Measurements from ENCODE around the gene AKR1D1. TPM values are rescaled to one million over a fixed set of nuclear protein-coding genes. Genes with fewer than 3 reads are reported as not detected.

The AKR1D1 gene
- total RNA-seq (not detected in 2 replicates), polyA plus RNA-seq (not detected in 2 replicates), polyA minus RNA-seq (ENCODE audit: low replicate concordance) (not detected in 2 replicates)
- not detected in 2 replicates for polyA plus RNA-seq (2012)

- Histone ChIP-seq H3K4me3 (replicated peaks in 1 of 4; ENCODE audit: control extremely low read depth in 1 of 4, insufficient read depth in 1 of 4, low read depth in 3 of 4, low read length in 4 of 4) (no peak within 1 kb of the TSS), H3K27me3 (ENCODE audit: control insufficient read depth, insufficient read depth, low read length) (no peaks in the 10 kb centered on the region), H4K20me1 (ENCODE audit: control insufficient read depth, extremely low read depth, insufficient read depth, low read length) (no peaks in the 10 kb centered on the region), H3K79me2 (ENCODE audit: control insufficient read depth, insufficient read depth, low read length) (no peaks in the 10 kb centered on the region), H3K27ac (ENCODE audit: insufficient read depth, low read length) (no peak within 1 kb of the TSS), H3K36me3 (ENCODE audit: control insufficient read depth, insufficient read depth, low read length) (no peaks in the 10 kb centered on the region), H3K4me2 (ENCODE audit: extremely low read depth, insufficient read depth, low read length) (no peak within 1 kb of the TSS), H2AFZ (ENCODE audit: low read length) (no peak within 1 kb of the TSS), H3K9me3 (ENCODE audit: control insufficient read depth, insufficient read depth, low read depth, low read length) (no peaks in the 10 kb centered on the region), H3K4me1 (ENCODE audit: control insufficient read depth, extremely low read depth, insufficient read depth, low read length) (no peaks in the 10 kb centered on the region), H3K9ac (ENCODE audit: insufficient read depth, low read length) (no peak within 1 kb of the TSS)
- no peak for DNase-seq (ENCODE audit: low read depth in 2 of 2)
- TF ChIP-seq EZH2 (IDR thresholded peaks at IDR 0.05; ENCODE audit: low read length, missing control alignments): no peak
- TF ChIP-seq CTCF (conservative IDR thresholded peaks at IDR 0.05 in 1 of 2, IDR thresholded peaks at IDR 0.05 in 1 of 2; ENCODE audit: low read depth in 1 of 2, low read length in 2 of 2): no peak
These were observed at the start of gene AKR1D1 for GRCh38 chr7:138076196-138076595. Gene AKR1D1, plus strand, starts transcription at chr7:138076459. Its CDS starts 60 bp downstream, at chr7:138076519.

GRCh38 chr7:138027100-138027499, 49.2 kb upstream of the AKR1D1 start:
- H4K20me1 ChIP-seq (ENCODE audit: control insufficient read depth, extremely low read depth, insufficient read depth, low read length): no peaks in the 10 kb centered on the region
- no peak overlapping the region for H3K4me3 ChIP-seq (replicated peaks in 1 of 4; ENCODE audit: control extremely low read depth in 1 of 4, insufficient read depth in 1 of 4, low read depth in 3 of 4, low read length in 4 of 4)
- no peaks in the 10 kb centered on the region for H3K79me2 ChIP-seq (ENCODE audit: control insufficient read depth, insufficient read depth, low read length)
- no peak overlapping the region for H2AFZ ChIP-seq (ENCODE audit: low read length)
- TF ChIP-seq EZH2 (IDR thresholded peaks at IDR 0.05; ENCODE audit: low read length, missing control alignments) (no peak), CTCF (conservative IDR thresholded peaks at IDR 0.05 in 1 of 2, IDR thresholded peaks at IDR 0.05 in 1 of 2; ENCODE audit: low read depth in 1 of 2, low read length in 2 of 2) (no peak)
- H3K27me3 ChIP-seq (ENCODE audit: control insufficient read depth, insufficient read depth, low read length): no peaks in the 10 kb centered on the region
- H3K36me3 ChIP-seq (ENCODE audit: control insufficient read depth, insufficient read depth, low read length): no peaks in the 10 kb centered on the region
- H3K27ac ChIP-seq (ENCODE audit: insufficient read depth, low read length): no peak overlapping the region
- H3K9ac ChIP-seq (ENCODE audit: insufficient read depth, low read length): no peak overlapping the region
- no peaks in the 10 kb centered on the region for H3K4me1 ChIP-seq (ENCODE audit: control insufficient read depth, extremely low read depth, insufficient read depth, low read length)
- H3K9me3 ChIP-seq (ENCODE audit: control insufficient read depth, insufficient read depth, low read depth, low read length): no peaks in the 10 kb centered on the region
- no peak for DNase-seq (ENCODE audit: low read depth in 2 of 2)
- H3K4me2 ChIP-seq (ENCODE audit: extremely low read depth, insufficient read depth, low read length): no peak overlapping the region

- TF ChIP-seq CTCF (conservative IDR thresholded peaks at IDR 0.05 in 1 of 2, IDR thresholded peaks at IDR 0.05 in 1 of 2; ENCODE audit: low read depth in 1 of 2, low read length in 2 of 2) (no peak), EZH2 (IDR thresholded peaks at IDR 0.05; ENCODE audit: low read length, missing control alignments) (no peak)
These were observed 47.1 kb upstream of the AKR1D1 start for GRCh38 chr7:138029126-138029525.

More at GRCh38 chr7:138029126-138029525, 47.1 kb upstream of the AKR1D1 start:
- no peaks in the 10 kb centered on the region for H3K9me3 ChIP-seq (ENCODE audit: control insufficient read depth, insufficient read depth, low read depth, low read length)
- H3K36me3 ChIP-seq (ENCODE audit: control insufficient read depth, insufficient read depth, low read length): no peaks in the 10 kb centered on the region
- H3K4me1 ChIP-seq (ENCODE audit: control insufficient read depth, extremely low read depth, insufficient read depth, low read length): no peaks in the 10 kb centered on the region
- no peaks in the 10 kb centered on the region for H3K79me2 ChIP-seq (ENCODE audit: control insufficient read depth, insufficient read depth, low read length)
- H3K4me2 ChIP-seq (ENCODE audit: extremely low read depth, insufficient read depth, low read length): no peak overlapping the region
- no peak overlapping the region for H3K27ac ChIP-seq (ENCODE audit: insufficient read depth, low read length)
- no peak overlapping the region for H2AFZ ChIP-seq (ENCODE audit: low read length)
- no peaks in the 10 kb centered on the region for H3K27me3 ChIP-seq (ENCODE audit: control insufficient read depth, insufficient read depth, low read length)
- no peak overlapping the region for H3K4me3 ChIP-seq (replicated peaks in 1 of 4; ENCODE audit: control extremely low read depth in 1 of 4, insufficient read depth in 1 of 4, low read depth in 3 of 4, low read length in 4 of 4)
- DNase-seq (ENCODE audit: low read depth in 2 of 2): no peak
- H3K9ac ChIP-seq (ENCODE audit: insufficient read depth, low read length): no peak overlapping the region
- no peaks in the 10 kb centered on the region for H4K20me1 ChIP-seq (ENCODE audit: control insufficient read depth, extremely low read depth, insufficient read depth, low read length)
